Measurements from ENCODE around the gene ATP9B.
"Not testable (repeated sequence)": the region's sequence is repeated elsewhere in the genome, so short reads cannot be mapped to it uniquely, and the experiment has no call there.

Gene ATP9B

GRCh38 chr18:79071503-79072210, 2.5 kb downstream of the ATP9B start:
- DNase-seq = no peak

GRCh38 chr18:79072655-79073054, 3.5 kb downstream of the ATP9B start:
- DNase-seq = not testable (repeated sequence)

- DNase-seq = no peak
Measured at GRCh38 chr18:79077181-79077580, 8.0 kb downstream of the ATP9B start.

GRCh38 chr18:79078791-79079190, 9.6 kb downstream of the ATP9B start:
- not testable (repeated sequence) for DNase-seq

- DNase-seq = no peak
Measured at GRCh38 chr18:79092874-79093273, 23.7 kb downstream of the ATP9B start.

- DNase-seq = no peak
Measured at GRCh38 chr18:79093986-79094385, 24.8 kb downstream of the ATP9B start.

GRCh38 chr18:79095216-79095615, 26.0 kb downstream of the ATP9B start:
- no peak for DNase-seq

GRCh38 chr18:79100944-79101343, 31.8 kb downstream of the ATP9B start:
- DNase-seq = no peak

GRCh38 chr18:79102886-79103285, 33.7 kb downstream of the ATP9B start:
- DNase-seq = no peak

- no peak for DNase-seq
Measured at GRCh38 chr18:79104137-79104536, 34.9 kb downstream of the ATP9B start.

- no peak for DNase-seq
Measured at GRCh38 chr18:79105455-79105854, 36.3 kb downstream of the ATP9B start.

- DNase-seq = no peak
Measured at GRCh38 chr18:79106084-79106483, 36.9 kb downstream of the ATP9B start.

GRCh38 chr18:79107886-79108285, 38.7 kb downstream of the ATP9B start:
- DNase-seq = no peak

- DNase-seq = no peak
Measured at GRCh38 chr18:79108549-79109215, 39.5 kb downstream of the ATP9B start.

GRCh38 chr18:79111483-79111882, 42.3 kb downstream of the ATP9B start:
- DNase-seq = no peak

- DNase-seq = no peak
Measured at GRCh38 chr18:79117385-79117784, 48.2 kb downstream of the ATP9B start.

- no peak for DNase-seq
Measured at GRCh38 chr18:79117788-79118187, 48.6 kb downstream of the ATP9B start.

GRCh38 chr18:79118797-79119196, 49.6 kb downstream of the ATP9B start:
- no peak for DNase-seq

- no peak for DNase-seq
Measured at GRCh38 chr18:79121746-79122474, 52.7 kb downstream of the ATP9B start.

- no peak for DNase-seq
Measured at GRCh38 chr18:79123948-79124347, 54.8 kb downstream of the ATP9B start.

GRCh38 chr18:79129120-79129519, 59.9 kb downstream of the ATP9B start:
- no peak for DNase-seq

- DNase-seq = no peak
Measured at GRCh38 chr18:79133724-79134123, 64.5 kb downstream of the ATP9B start.

GRCh38 chr18:79135924-79136323, 66.7 kb downstream of the ATP9B start:
- no peak for DNase-seq

- no peak for DNase-seq
Measured at GRCh38 chr18:79136742-79137141, 67.5 kb downstream of the ATP9B start.
